Liver (tissue), 9 donors: ENCODE results near the gene RPL29. TPM values are rescaled to one million over a fixed set of nuclear protein-coding genes. Genes with fewer than 3 reads are reported as not detected.
A peak's percentile ranks its signal among the peaks of the same experiment; 100 is the strongest.

Source experiments
- DNase-seq: peaks from one replicate; pipeline ENCODE4 v3.0.0-alpha.2; 2017; ENCODE audit warnings: low spot score
- H3K27ac ChIP-seq, 2 donors: one replicate each; pipeline ENCODE4 v1.7.0; 2013; ENCODE audit warnings: inconsistent platforms in 2 of 2, low read length in 2 of 2, control low read depth in 1 of 2, low read depth in 1 of 2, mild to moderate bottlenecking in 1 of 2
- H3K27me3 ChIP-seq, 4 donors: one replicate each; pipeline versions ENCODE4 v1.6.1 to v1.7.0; 2013; ENCODE audit warnings: low read length in 3 of 4, inconsistent platforms in 1 of 4, mild to moderate bottlenecking in 1 of 4, moderate library complexity in 1 of 4; ENCODE audit not compliant: control insufficient read depth in 4 of 4, insufficient read depth in 4 of 4
- H3K36me3 ChIP-seq, 4 donors: one replicate each; pipeline versions ENCODE4 v1.6.1 to v1.7.0; 2013; ENCODE audit warnings: low read length in 3 of 4, mild to moderate bottlenecking in 3 of 4, low read depth in 1 of 4, moderate library complexity in 1 of 4; ENCODE audit not compliant: control insufficient read depth in 4 of 4, insufficient read depth in 3 of 4
- H3K4me1 ChIP-seq, 4 donors: one replicate each; pipeline versions ENCODE4 v1.6.1 to v1.7.0; 2013; ENCODE audit warnings: low read length in 3 of 4, mild to moderate bottlenecking in 3 of 4, moderate library complexity in 1 of 4; ENCODE audit not compliant: control insufficient read depth in 4 of 4, insufficient read depth in 4 of 4
- H3K4me3 ChIP-seq, 3 donors: one replicate each; pipeline versions ENCODE4 v1.6.1 to v1.7.0; 2013; ENCODE audit warnings: low read length in 3 of 3, control low read depth in 1 of 3, low read depth in 1 of 3, mild to moderate bottlenecking in 1 of 3
- H3K9ac ChIP-seq, 2 donors: one replicate each; pipeline ENCODE4 v1.7.0; 2013; ENCODE audit warnings: low read length in 2 of 2, mild to moderate bottlenecking in 2 of 2, moderate library complexity in 2 of 2, control low read depth in 1 of 2, low read depth in 1 of 2
- H3K9me3 ChIP-seq, 4 donors: one replicate each; pipeline versions ENCODE4 v1.6.1 to v1.7.0; 2013; ENCODE audit warnings: low read length in 3 of 4; ENCODE audit not compliant: control insufficient read depth in 4 of 4
- ATF3 ChIP-seq: IDR thresholded peaks from 2 replicates; pipeline ENCODE4 v1.6.1; 2016; ENCODE audit warnings: antibody characterized with exemption
- CTCF ChIP-seq: fragments of 150-350 bp; IDR thresholded peaks from 2 replicates; pipeline ENCODE4 v1.5.1; 2017; ENCODE audit warnings: improper control_type of control experiment, low read depth, low read length; ENCODE audit not compliant: missing input control
- EGR1 ChIP-seq, 2 donors: IDR thresholded peaks; 2 replicates each; pipeline ENCODE4 v1.6.1; 2016 to 2018; ENCODE audit warnings: antibody characterized with exemption in 2 of 2, low read depth in 2 of 2
- FOXA1 ChIP-seq: IDR thresholded peaks from 2 replicates; pipeline ENCODE4 v1.6.1; 2016; ENCODE audit warnings: antibody characterized with exemption
- FOXA2 ChIP-seq: IDR thresholded peaks from 2 replicates; pipeline ENCODE4 v1.6.1; 2016; ENCODE audit warnings: antibody characterized with exemption
- GABPA ChIP-seq, 2 donors: IDR thresholded peaks in 1 of 2; conservative IDR thresholded peaks in 1 of 2; 2 replicates each; pipeline ENCODE4 v1.6.1; 2016; ENCODE audit warnings: antibody characterized with exemption in 2 of 2, mild to moderate bottlenecking in 1 of 2, moderate library complexity in 1 of 2
- HNF4A ChIP-seq, 2 donors: conservative IDR thresholded peaks; 2 replicates each; pipeline ENCODE4 v1.6.1; 2016; ENCODE audit warnings: antibody characterized with exemption in 2 of 2, mild to moderate bottlenecking in 2 of 2
- HNF4G ChIP-seq: IDR thresholded peaks from 2 replicates; pipeline ENCODE4 v1.6.1; 2016; ENCODE audit warnings: antibody characterized with exemption
- JUND ChIP-seq, 2 donors: IDR thresholded peaks; 2 replicates each; pipeline ENCODE4 v1.6.1; 2016; ENCODE audit warnings: antibody characterized with exemption in 2 of 2
- MAX ChIP-seq: IDR thresholded peaks from 2 replicates; pipeline ENCODE4 v1.6.1; 2016; ENCODE audit warnings: antibody characterized with exemption
- NR2F2 ChIP-seq: IDR thresholded peaks from 2 replicates; pipeline ENCODE4 v1.6.1; 2016; ENCODE audit warnings: antibody characterized with exemption
- RAD21 ChIP-seq, 2 donors: IDR thresholded peaks; 2 replicates each; pipeline ENCODE4 v1.6.1; 2016; ENCODE audit warnings: antibody characterized with exemption in 2 of 2, mild to moderate bottlenecking in 2 of 2
- REST ChIP-seq: IDR thresholded peaks from 2 replicates; pipeline ENCODE4 v1.6.1; 2016; ENCODE audit warnings: antibody characterized with exemption, mild to moderate bottlenecking
- RXRA ChIP-seq, 2 donors: IDR thresholded peaks; 2 replicates each; pipeline ENCODE4 v1.6.1; 2017 to 2018; ENCODE audit warnings: antibody characterized with exemption in 2 of 2, mild to moderate bottlenecking in 1 of 2
- SP1 ChIP-seq: IDR thresholded peaks from 2 replicates; pipeline ENCODE4 v1.6.1; 2018; ENCODE audit warnings: antibody characterized with exemption, mild to moderate bottlenecking
- TAF1 ChIP-seq: conservative IDR thresholded peaks from 2 replicates; pipeline ENCODE4 v1.6.1; 2016; ENCODE audit warnings: antibody characterized with exemption, mild to moderate bottlenecking
- YY1 ChIP-seq: IDR thresholded peaks from 2 replicates; pipeline ENCODE4 v1.6.1; 2016; ENCODE audit warnings: antibody characterized with exemption, mild to moderate bottlenecking
- ZBTB33 ChIP-seq: IDR thresholded peaks from 2 replicates; pipeline ENCODE4 v1.6.1; 2016; ENCODE audit warnings: antibody characterized with exemption
- WGBS: extraction: QIAGEN DNeasy Blood & Tissue Kit; methylation state at CpG from one replicate; pipeline ENCODE4 v1.1.7; 2013; 5-methylcytosine and 5-hydroxymethylcytosine counted together
- polyA plus RNA-seq, 2 donors: library from polyadenylated mRNA; stranded (reverse) in 1 of 2; unstranded in 1 of 2; fragments of 200-250 nt in 1 of 2; fragments of >200 nt in 1 of 2; fragmentation: Nextera tagmentation in 1 of 2; extraction: Ambion mirVana in 1 of 2; gene quantifications; one replicate each; pipeline versions ENCODE4 v1.2.1 to v1.2.3, GENCODE V29; 2013 to 2015
- total RNA-seq, 2 donors: library from RNA; depleted of rRNA; stranded (reverse); fragments of >200 nt; gene quantifications; one replicate each; pipeline ENCODE4 v1.2.3, GENCODE V29; 2014
- donor health status: healthy.
- donor health status: healthy.
- donor health status: healthy.
- donor health status: healthy.
- donor health status: healthy.

The RPL29 gene
- total and polyA plus RNA-seq, 4 donors = 292 to 789 (median 388) TPM

GRCh38 chr3:51985063-51985462 lies 10.6 kb downstream of the RPL29 start:
- no peaks in the 10 kb centered on the region for H3K27me3 ChIP-seq
- H3K36me3 ChIP-seq = peaks cover 0 to 6% (median 4%) of the 10 kb centered on the region in 4 donors
- 92% methylated on average over 6 of the region's 6 CpGs for WGBS
- H3K9me3 ChIP-seq = no peaks in the 10 kb centered on the region
- peaks cover 6 to 45% (median 25%) of the 10 kb centered on the region in 4 donors for H3K4me1 ChIP-seq
- no peak for TF ChIP-seq YY1
- no peak for TF ChIP-seq CTCF
- no peak for TF ChIP-seq HNF4A (conservative IDR thresholded peaks at IDR 0.05)
- no peak for TF ChIP-seq ATF3
- no peak for TF ChIP-seq GABPA (IDR thresholded peaks at IDR 0.05 in 1 of 2, conservative IDR thresholded peaks at IDR 0.05 in 1 of 2)
- no peak for TF ChIP-seq NR2F2
- no peak for TF ChIP-seq RAD21 (IDR thresholded peaks at IDR 0.05)
- H3K9ac ChIP-seq = no peak overlapping the region
- no peak overlapping the region for H3K4me3 ChIP-seq
- DNase-seq = no peak
- peak overlapping the region in 1 of 2 donors; percentile 14 for H3K27ac ChIP-seq

GRCh38 chr3:51984269-51984647 lies 11.4 kb downstream of the RPL29 start:
- peak overlapping the region; percentile 96 to 100 for H3K27ac ChIP-seq
- no peaks in the 10 kb centered on the region for H3K27me3 ChIP-seq
- peaks cover 6 to 45% (median 25%) of the 10 kb centered on the region in 4 donors for H3K4me1 ChIP-seq
- peak overlapping the region; percentile 62 to 89 (median 68) for H3K4me3 ChIP-seq
- TF ChIP-seq SP1 = no peak
- TF ChIP-seq NR2F2 = no peak
- TF ChIP-seq GABPA (IDR thresholded peaks at IDR 0.05 in 1 of 2, conservative IDR thresholded peaks at IDR 0.05 in 1 of 2) = no peak
- no peak for TF ChIP-seq HNF4G
- TF ChIP-seq RXRA (IDR thresholded peaks at IDR 0.05) = no peak
- no peak for TF ChIP-seq YY1
- TF ChIP-seq CTCF = no peak
- TF ChIP-seq ZBTB33 = no peak
- no peak for TF ChIP-seq TAF1
- no peak for TF ChIP-seq RAD21 (IDR thresholded peaks at IDR 0.05)
- TF ChIP-seq REST = no peak
- TF ChIP-seq HNF4A (conservative IDR thresholded peaks at IDR 0.05) = no peak
- TF ChIP-seq FOXA1 = no peak
- TF ChIP-seq FOXA2 = no peak
- no peak for TF ChIP-seq JUND (IDR thresholded peaks at IDR 0.05)
- TF ChIP-seq EGR1 (IDR thresholded peaks at IDR 0.05; ENCODE audit: low read depth in 2 of 2) = no peak
- no peak for TF ChIP-seq ATF3
- TF ChIP-seq MAX = no peak
- no peak for DNase-seq
- peak overlapping the region; percentile 80 to 92 for H3K9ac ChIP-seq
- no peaks in the 10 kb centered on the region for H3K9me3 ChIP-seq
- H3K36me3 ChIP-seq = peaks cover 0 to 6% (median 4%) of the 10 kb centered on the region in 4 donors
